Testis (tissue), 3 donors: ENCODE results near the gene PLAC8L1. TPM values are rescaled to one million over a fixed set of nuclear protein-coding genes. Genes with fewer than 3 reads are reported as not detected.

Experiments
- DNase-seq: peaks from one replicate; pipeline ENCODE4 v3.0.0-alpha.2; 2019
- H3K27ac ChIP-seq, 2 donors: fragments of 200-600 bp; sonication (generic); one replicate each; pipeline ENCODE4 v1.5.1; 2019
- H3K27me3 ChIP-seq: fragments of 200-600 bp; sonication (generic); one replicate; pipeline ENCODE4 v1.5.1; 2019
- H3K36me3 ChIP-seq: fragments of 200-600 bp; sonication (generic); one replicate; pipeline ENCODE4 v1.5.1; 2017; ENCODE audit warnings: low read depth; ENCODE audit errors: missing control alignments
- H3K4me1 ChIP-seq: fragments of 200-600 bp; sonication (generic); one replicate; pipeline ENCODE4 v1.5.1; 2019
- H3K4me3 ChIP-seq, 2 donors: fragments of 200-600 bp; sonication (generic); one replicate each; pipeline ENCODE4 v1.5.1; 2017 to 2019
- H3K9me3 ChIP-seq: fragments of 200-600 bp; sonication (generic); one replicate; pipeline ENCODE4 v1.5.1; 2017
- POLR2A ChIP-seq: fragments of 450-650 bp; IDR thresholded peaks from one replicate; pipeline ENCODE4 v1.6.1; 2017; ENCODE audit warnings: antibody characterized with exemption, mild to moderate bottlenecking, moderate library complexity
- WGBS, 2 donors: methylation state at CpG; one replicate each; pipeline ENCODE4 v1.1.5; 2018; 5-methylcytosine and 5-hydroxymethylcytosine counted together
- intact Hi-C: fragments of 100-400 bp; cut with DNase I; formaldehyde crosslinking; loops from one replicate; pipeline ENCODE4 v1.15.1; 2023; ENCODE audit warnings: low total_unique reads
- polyA plus RNA-seq: library from polyadenylated mRNA; stranded (reverse); fragments of 350-450 nt; fragmentation: Illumina TruSeq; extraction: RNeasy Lipid Tissue Mini Kit (QIAGEN cat#74804); gene quantifications from one replicate; pipeline ENCODE4 v1.2.3, GENCODE V29; 2014; ENCODE audit warnings: low read depth, low replicate concordance; ENCODE audit not compliant: insufficient read depth
- total RNA-seq, 2 donors: library from RNA; depleted of rRNA; stranded (reverse); fragments of >200 nt; gene quantifications; one replicate each; pipeline ENCODE4 v1.2.3, GENCODE V29; 2016
- TF ChIP-seq, protein P1 (sequence below), 3 experiments: fragments of 450-650 bp in 2 of 3; fragments of 200-600 bp in 1 of 3; sonication (generic) in 1 of 3; IDR thresholded peaks; one replicate each; pipeline ENCODE4 v1.5.1; 2016 to 2019; ENCODE audit warnings: antibody characterized with exemption in 3 of 3, mild to moderate bottlenecking in 2 of 3, moderate library complexity in 1 of 3

The PLAC8L1 gene
- total and polyA plus RNA-seq, 3 donors from 2014 or later: 4.4 to 27.7 (median 7.8) TPM

DNA sequence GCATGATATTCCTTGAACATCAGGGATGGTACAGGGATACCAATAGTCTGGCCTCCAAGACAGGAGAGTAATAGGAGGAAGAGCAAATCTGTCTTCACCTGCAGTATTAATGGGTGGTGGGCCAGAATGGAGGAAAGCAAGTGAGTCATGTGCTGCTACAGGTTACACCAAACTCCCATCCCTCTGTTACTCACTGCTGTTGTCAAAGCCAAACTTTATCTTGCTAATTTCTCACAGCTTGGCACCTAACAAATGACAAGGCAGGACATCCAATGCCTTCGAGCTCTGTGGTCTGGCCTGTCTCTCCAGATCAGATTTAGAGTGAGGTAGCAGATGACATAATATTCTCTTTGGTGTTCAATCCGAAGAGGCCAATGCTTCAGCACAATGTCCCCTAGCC lies 26.8 kb downstream of the PLAC8L1 start:
- 83 to 84% methylated on average over 2 of the region's 2 CpGs for WGBS, 2 donors
- H3K4me3 ChIP-seq: no peak overlapping the region
- intact Hi-C loops: no loop called here

DNA sequence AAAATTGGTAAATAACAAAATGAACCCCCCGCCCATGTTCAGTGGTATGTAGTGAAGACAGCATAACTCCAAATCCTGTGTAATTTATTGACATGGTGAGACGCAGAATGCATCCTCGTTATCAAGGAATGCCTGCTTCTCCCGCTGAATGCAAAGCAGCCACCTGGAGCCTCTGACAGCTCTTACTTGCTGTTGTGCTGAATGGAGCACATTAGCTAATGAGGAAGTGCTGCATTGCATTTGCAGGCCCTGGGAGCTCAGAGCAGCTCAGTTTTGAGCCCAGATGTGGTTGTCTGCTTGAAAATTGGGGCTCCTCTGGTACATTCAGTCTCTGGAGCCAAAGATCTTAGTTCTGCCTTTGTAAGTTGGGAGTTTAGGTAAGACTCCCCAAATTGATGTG lies 28.9 kb downstream of the PLAC8L1 start:
- no peak for DNase-seq
- TF ChIP-seq, protein P1, sequence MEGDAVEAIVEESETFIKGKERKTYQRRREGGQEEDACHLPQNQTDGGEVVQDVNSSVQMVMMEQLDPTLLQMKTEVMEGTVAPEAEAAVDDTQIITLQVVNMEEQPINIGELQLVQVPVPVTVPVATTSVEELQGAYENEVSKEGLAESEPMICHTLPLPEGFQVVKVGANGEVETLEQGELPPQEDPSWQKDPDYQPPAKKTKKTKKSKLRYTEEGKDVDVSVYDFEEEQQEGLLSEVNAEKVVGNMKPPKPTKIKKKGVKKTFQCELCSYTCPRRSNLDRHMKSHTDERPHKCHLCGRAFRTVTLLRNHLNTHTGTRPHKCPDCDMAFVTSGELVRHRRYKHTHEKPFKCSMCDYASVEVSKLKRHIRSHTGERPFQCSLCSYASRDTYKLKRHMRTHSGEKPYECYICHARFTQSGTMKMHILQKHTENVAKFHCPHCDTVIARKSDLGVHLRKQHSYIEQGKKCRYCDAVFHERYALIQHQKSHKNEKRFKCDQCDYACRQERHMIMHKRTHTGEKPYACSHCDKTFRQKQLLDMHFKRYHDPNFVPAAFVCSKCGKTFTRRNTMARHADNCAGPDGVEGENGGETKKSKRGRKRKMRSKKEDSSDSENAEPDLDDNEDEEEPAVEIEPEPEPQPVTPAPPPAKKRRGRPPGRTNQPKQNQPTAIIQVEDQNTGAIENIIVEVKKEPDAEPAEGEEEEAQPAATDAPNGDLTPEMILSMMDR (IDR thresholded peaks at IDR 0.05): no peak
- TF ChIP-seq POLR2A: no peak
- no peak overlapping the region for H3K4me3 ChIP-seq
- H3K27me3 ChIP-seq: no peaks in the 10 kb centered on the region
- no peaks in the 10 kb centered on the region for H3K9me3 ChIP-seq
- no peak overlapping the region for H3K27ac ChIP-seq
- 68 to 97% methylated on average over 4 of the region's 4 CpGs for WGBS, 2 donors
- intact Hi-C loops: no loop called here
- no peaks in the 10 kb centered on the region for H3K36me3 ChIP-seq
- H3K4me1 ChIP-seq: no peaks in the 10 kb centered on the region

More for the DNA sequence above, 26.8 kb downstream of the PLAC8L1 start:
- Histone ChIP-seq H3K27me3 (no peaks in the 10 kb centered on the region), H3K4me1 (no peaks in the 10 kb centered on the region), H3K27ac (no peak overlapping the region), H3K36me3 (no peaks in the 10 kb centered on the region), H3K9me3 (no peaks in the 10 kb centered on the region)
- TF ChIP-seq, protein P1 (IDR thresholded peaks at IDR 0.05): no peak
- no peak for TF ChIP-seq POLR2A
- no peak for DNase-seq

DNA sequence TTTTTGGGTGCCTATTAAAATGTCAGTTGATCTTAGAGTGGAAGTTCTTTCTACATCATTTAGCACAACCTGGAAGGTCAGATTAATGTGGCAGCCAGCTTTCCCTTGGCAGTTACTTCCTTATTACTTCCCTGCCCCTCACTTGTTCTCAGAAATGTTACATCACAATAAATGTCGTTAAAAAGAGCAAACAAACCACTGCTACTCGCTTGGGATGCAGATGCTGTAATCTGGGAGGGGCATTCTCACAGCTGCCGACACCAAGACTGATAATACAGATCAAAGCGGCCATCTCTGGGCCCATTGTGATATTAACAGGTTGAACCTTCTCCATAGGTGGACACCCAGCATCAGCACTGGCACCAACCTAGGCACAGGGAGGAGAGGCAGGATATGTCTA lies 29.3 kb downstream of the PLAC8L1 start:
- Histone ChIP-seq H3K36me3 (no peaks in the 10 kb centered on the region), H3K9me3 (no peaks in the 10 kb centered on the region), H3K27me3 (no peaks in the 10 kb centered on the region), H3K4me1 (no peaks in the 10 kb centered on the region), H3K27ac (no peak overlapping the region), H3K4me3 (no peak overlapping the region)
- TF ChIP-seq, protein P1 (IDR thresholded peaks at IDR 0.05): no peak
- TF ChIP-seq POLR2A: no peak
- WGBS, 2 donors: 52 to 61% methylated on average over 4 of the region's 4 CpGs
- intact Hi-C loops: no loop called here
- no peak for DNase-seq

DNA sequence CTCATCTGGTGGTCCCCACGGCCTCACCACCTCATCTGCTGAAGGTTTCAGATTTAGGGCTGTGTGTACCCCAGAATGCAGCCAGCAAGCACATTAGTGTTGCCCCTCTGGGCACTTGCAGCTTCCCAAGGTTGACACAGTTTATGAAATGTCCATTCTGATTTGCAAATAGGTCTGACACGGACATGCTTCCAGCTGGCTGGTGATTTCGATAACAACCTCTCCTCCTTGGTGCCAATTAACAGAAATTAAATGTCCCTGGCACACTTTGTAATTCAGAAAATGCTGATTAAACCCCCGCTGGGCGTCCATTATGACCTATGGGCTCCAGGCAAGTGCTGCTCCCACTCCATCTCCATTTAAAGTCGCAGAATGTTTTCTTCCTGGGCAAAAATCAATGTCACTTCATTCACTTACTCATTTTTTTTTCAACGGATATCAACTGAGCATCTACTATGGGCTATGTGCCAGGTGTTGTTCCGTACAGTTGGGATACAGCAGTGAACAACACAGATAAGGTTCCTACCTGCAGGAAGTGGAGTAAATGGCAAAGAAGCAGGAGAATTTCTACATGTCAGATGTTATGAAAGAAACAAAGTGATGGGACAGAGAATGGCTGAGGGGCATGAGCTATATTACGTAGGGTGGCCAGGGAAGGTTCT lies 32.0 kb downstream of the PLAC8L1 start:
- no peak for DNase-seq
- H3K4me3 ChIP-seq: no peak overlapping the region
- TF ChIP-seq POLR2A: no peak
- TF ChIP-seq, protein P1 (IDR thresholded peaks at IDR 0.05): no peak
- no peaks in the 10 kb centered on the region for H3K36me3 ChIP-seq
- H3K9me3 ChIP-seq: no peaks in the 10 kb centered on the region
- no peaks in the 10 kb centered on the region for H3K27me3 ChIP-seq
- intact Hi-C loops: no loop called here
- H3K4me1 ChIP-seq: no peaks in the 10 kb centered on the region
- no peak overlapping the region for H3K27ac ChIP-seq
- 50 to 55% methylated on average over 9 of the region's 9 CpGs for WGBS, 2 donors

DNA sequence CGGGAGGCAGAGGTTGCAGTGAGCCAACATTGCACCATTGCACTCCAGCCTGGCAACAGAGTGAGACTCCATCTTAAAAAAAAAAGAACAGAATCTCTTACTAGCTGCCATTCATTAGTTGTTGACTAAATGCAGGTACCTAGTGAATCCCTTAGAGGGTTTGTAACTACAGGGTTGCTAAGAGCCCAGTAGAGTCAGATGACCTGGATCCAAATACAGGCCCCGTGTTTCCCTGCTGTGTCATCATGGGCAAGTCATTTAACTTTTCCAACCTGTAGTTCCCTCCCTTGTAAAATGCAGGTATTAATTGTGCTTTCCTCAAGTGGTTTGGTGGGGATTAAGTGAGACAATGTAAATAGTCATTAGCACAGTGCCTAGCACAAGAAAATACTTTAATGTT lies 32.8 kb downstream of the PLAC8L1 start:
- Histone ChIP-seq H3K36me3 (no peaks in the 10 kb centered on the region), H3K9me3 (no peaks in the 10 kb centered on the region), H3K4me3 (no peak overlapping the region), H3K27me3 (no peaks in the 10 kb centered on the region), H3K4me1 (no peaks in the 10 kb centered on the region), H3K27ac (no peak overlapping the region)
- DNase-seq: no peak
- TF ChIP-seq, protein P1 (IDR thresholded peaks at IDR 0.05): no peak
- no peak for TF ChIP-seq POLR2A
- intact Hi-C loops: no loop called here
- WGBS, 2 donors: 93 to 98% methylated on average over 2 of the region's 2 CpGs
